Choroid plexus epithelial cell (primary cell): ENCODE data around the gene IL15RA.
"Not testable (repeated sequence)": the region's sequence is repeated elsewhere in the genome, so short reads cannot be mapped to it uniquely, and the experiment has no call there.

ENCODE experiments used
- DNase-seq: peaks from one replicate; pipeline ENCODE4 v3.0.0-alpha.2; 2010; ENCODE audit warnings: low read depth
- H3K4me3 ChIP-seq: 2 replicates; pipeline ENCODE4 v1.5.1; 2011; ENCODE audit warnings: low read depth, mild to moderate bottlenecking, control low read depth, low read length, moderate library complexity
- CTCF ChIP-seq: conservative IDR thresholded peaks from 2 replicates; pipeline ENCODE4 v1.5.1; 2011; ENCODE audit warnings: low read depth, mild to moderate bottlenecking, control low read depth, inconsistent platforms, low read length, moderate library complexity

IL15RA gene

GRCh38 chr10:6006546-6006945, 29.2 kb upstream of the IL15RA start:
- DNase-seq = no peak
- no peak overlapping the region for H3K4me3 ChIP-seq
- no peak for TF ChIP-seq CTCF

- TF ChIP-seq CTCF = no peak
- no peak for DNase-seq
- H3K4me3 ChIP-seq = no peak overlapping the region
These were observed 28.6 kb upstream of the IL15RA start for GRCh38 chr10:6005856-6006395.

GRCh38 chr10:6005161-6005804, 27.9 kb upstream of the IL15RA start:
- not testable (repeated sequence) for H3K4me3 ChIP-seq, DNase-seq

- no peak for TF ChIP-seq CTCF
- DNase-seq = no peak
These were observed 25.6 kb upstream of the IL15RA start for GRCh38 chr10:6002809-6003510.

GRCh38 chr10:5999440-6000165, 22.3 kb upstream of the IL15RA start:
- no peak for TF ChIP-seq CTCF
- no peak for DNase-seq
- no peak overlapping the region for H3K4me3 ChIP-seq

More at GRCh38 chr10:6002809-6003510, 25.6 kb upstream of the IL15RA start:
- H3K4me3 ChIP-seq = no peak overlapping the region

- no peak for DNase-seq
- no peak for TF ChIP-seq CTCF
- H3K4me3 ChIP-seq = no peak overlapping the region
These were observed 19.4 kb upstream of the IL15RA start for GRCh38 chr10:5996696-5997095.

GRCh38 chr10:5992398-5992797, 15.1 kb upstream of the IL15RA start:
- DNase-seq = no peak
- no peak for TF ChIP-seq CTCF

More at GRCh38 chr10:5992398-5992797, 15.1 kb upstream of the IL15RA start:
- H3K4me3 ChIP-seq = no peak overlapping the region
